GM19240 (cell line): ENCODE data around the gene CYB5B.
"Not testable (repeated sequence)": the region's sequence is repeated elsewhere in the genome, so short reads cannot be mapped to it uniquely, and the experiment has no call there.

Experiments
- DNase-seq: peaks from one replicate; pipeline ENCODE4 v3.0.0; 2011; ENCODE audit warnings: low spot score; ENCODE audit not compliant: insufficient read length

The CYB5B gene

DNA sequence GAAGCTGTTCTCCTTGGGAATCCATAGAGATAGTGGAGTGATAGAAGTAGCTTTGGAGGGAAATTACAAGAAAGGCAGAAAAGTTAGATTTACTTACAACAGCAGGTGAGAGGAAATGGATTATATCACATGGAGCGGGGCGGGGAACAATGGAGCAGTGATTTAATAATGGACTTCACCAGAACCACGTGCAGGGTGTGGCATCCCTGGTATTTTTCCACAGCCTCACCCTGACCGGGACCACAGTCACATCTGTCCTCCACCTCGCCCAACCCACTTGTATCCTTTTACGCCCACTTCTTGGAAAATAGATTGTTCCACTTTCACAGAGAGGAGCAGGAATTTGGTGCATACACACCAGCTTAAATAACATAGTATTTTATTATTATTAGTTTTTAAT, 15.9 kb upstream of the CYB5B start:
- no peak for DNase-seq

DNA sequence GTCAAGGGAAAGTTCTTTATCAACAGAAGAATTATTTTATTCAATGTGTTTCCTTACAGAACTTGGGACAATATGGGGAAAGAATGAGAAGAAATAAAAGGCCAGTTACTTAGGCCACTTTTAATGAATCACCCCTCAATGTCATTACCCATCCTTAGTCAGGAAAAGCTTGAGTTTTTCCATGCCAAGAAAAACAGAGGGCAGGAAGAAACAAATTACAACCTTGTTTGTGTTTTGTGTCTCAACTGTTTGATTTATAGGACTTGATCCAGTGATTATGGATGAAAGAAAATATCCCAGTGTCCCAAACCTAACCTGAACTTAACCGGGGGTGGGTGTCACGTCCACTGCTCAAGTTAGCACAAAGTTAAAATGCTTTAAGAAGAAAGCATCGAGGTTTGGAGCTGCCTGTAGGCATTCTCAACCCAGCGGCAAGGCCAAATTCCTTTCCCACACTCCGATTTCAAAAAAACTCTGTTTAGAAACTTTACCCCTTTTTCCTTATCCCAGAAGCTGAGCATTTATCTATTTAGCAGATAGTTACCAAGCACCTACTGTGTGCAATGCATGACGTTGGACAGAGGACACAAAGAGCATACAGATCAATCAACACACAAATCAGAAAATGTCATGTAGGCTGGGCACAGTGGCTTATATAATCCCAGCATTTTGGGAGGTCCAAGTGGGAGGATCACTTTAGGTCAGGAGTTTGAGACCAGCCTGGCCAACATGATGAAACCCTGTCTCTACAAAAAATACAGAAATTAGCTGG, 14.0 kb upstream of the CYB5B start:
- no peak for DNase-seq

DNA sequence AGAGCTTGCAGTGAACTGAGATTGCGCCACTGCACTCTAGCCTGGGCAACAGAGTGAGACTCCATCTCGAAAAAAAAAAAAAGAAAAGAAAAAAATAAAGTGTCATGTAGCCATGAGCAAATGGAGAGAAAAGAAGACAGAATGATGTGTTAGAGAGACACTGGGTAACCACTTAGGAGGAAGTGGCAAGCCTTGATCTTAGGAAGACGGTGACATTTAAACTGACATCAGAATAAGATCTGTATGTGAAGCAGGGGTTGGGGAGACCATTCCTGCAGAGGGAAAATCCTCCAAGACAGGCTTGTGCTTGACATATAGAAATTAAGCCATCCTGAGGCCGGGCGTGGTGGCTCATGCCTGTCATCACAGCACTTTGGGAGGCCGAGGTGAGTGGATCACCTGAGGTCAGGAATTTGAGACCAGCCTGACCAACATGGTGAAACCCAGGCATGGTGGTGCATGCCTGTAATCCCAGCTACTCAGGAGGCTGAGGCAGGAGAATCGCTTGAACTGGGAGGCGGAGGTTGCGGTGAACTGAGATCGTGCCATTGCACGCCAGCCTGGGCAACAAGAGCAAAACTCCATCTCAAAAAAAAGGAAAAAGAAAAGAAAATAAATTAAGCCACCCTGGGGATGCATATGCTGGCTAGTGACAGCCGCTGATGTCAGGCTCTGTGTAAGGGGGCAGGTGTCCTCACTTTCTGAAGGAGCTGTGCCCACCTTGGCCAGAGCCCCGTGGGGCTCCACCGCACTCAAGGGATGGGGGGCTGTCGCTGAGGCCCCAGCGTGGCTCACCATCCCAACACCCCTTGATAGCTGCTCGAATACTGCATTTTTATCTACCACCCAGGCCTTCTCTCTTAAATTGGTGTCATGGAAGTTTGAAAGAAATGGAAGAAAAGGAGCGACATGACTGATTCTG, 13.1 kb upstream of the CYB5B start:
- no peak for DNase-seq

DNA sequence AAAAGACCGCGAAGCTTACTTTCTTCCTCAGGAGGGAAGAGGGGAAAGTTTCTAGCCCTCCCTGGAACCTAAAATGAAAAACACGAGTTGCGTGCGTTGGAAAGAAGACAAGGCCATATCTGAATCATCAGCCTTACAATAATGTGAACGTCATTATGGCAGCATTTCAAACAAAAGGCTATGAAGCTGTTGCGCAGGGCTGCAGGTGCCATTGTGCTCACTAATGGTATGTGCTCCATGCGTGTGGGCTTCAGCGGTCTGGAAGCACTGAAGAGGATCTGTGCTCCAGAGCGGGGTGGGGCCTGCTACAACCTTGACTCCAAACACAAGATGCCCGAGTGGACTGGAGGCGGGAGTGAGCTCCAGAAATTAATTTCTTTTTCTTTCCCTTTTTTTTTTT, 12.1 kb upstream of the CYB5B start:
- no peak for DNase-seq

DNA sequence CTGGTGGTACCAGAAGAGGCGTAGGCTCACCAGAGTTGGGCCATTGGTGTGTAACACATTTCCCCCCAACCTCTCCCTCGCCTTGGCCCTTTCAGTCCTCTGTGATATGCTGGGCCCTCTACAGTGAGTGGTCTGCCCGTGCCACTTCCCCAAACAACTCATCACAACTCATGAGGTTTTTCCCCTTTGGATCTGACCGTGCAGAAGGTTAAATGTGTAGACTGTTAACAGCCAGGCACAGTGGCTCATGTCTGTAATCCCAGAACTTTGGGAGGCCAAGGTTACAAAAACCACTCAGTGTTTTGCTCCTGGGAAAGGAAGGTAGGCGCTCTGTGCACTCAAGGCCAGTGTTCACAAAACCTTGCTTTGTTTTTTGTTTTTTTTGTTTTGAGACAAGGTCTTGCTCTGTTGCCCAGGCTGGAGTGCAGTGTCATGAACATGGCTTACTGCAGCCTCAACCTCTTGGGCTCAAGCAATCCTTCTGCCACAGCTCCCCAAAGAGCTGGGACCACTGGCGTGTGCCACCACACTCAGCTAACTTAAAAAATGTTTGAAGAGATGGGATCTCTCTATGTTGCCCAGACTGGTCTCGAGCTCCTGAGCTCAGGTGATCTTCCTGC, 11.3 kb upstream of the CYB5B start:
- DNase-seq, result no peak

DNA sequence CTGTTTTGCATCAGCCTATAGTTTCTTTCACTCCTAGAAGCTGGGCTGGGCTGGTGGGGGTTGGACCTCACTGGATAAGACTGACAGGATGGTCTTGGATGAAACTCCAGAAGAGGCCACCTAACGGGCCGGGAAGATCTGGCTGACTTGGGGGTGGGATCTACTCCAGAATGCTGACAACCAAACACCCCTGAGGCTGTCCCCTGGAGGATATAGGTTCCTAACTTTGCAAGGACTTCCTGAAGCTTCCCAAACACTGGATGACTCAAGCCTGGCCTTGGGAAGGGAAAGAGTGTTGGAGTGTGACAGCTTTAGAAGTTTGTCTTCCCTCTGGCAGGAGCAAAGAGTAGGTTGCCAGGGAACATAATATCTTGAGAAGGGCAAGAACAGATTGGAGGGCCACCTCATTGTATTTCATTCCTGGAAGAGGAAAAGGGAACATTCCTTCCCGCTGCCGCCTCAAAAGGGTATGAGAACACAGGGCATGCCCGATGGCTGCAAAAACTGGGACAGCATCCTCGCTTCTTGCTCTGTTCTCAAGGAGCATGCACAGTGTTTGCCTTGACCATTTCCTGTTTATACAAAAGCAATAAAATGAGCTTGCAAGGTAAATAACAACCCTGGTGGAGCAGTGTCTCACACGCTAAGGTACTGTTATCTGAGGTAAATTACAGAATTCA, 6.8 kb upstream of the CYB5B start:
- no peak for DNase-seq

DNA sequence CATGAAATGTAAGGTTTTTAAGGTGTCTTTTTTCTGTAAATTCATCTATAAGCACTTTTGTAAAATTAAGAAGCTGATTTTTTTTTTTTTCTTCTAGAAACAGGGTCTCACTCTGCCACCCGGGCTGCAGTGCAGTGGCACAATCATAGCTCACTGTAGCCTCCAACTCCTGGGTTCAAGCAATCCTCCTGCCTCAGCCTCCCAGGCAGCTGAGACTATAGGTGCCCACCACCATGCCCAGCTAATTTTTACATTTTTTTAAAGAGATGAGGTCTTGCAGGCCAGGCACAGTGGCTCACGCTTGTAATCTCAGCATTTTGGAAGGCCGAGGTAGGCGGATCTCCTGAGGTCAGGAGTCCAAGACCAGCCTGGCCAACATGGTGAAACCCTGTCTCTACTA, 4.5 kb upstream of the CYB5B start:
- DNase-seq, result no peak

DNA sequence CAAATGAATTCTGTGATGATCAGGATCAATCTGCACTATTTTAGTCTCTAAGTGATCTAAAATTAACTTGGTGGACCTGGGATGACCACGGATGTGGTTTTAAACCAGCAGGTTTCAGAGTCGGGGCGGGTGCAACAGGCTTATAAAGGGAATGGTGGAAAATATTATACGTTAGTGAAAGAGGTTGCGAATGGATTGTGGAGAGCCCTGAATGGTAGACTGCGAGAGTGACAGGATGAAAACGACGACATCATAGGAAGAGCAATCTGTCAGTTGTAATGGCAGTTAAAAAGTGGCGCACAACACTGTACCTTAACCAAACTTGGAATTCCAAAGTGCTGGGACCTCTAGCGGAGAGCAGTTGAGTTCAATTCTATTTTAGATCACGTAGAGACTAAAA, 1.2 kb upstream of the CYB5B start:
- no peak for DNase-seq

DNA sequence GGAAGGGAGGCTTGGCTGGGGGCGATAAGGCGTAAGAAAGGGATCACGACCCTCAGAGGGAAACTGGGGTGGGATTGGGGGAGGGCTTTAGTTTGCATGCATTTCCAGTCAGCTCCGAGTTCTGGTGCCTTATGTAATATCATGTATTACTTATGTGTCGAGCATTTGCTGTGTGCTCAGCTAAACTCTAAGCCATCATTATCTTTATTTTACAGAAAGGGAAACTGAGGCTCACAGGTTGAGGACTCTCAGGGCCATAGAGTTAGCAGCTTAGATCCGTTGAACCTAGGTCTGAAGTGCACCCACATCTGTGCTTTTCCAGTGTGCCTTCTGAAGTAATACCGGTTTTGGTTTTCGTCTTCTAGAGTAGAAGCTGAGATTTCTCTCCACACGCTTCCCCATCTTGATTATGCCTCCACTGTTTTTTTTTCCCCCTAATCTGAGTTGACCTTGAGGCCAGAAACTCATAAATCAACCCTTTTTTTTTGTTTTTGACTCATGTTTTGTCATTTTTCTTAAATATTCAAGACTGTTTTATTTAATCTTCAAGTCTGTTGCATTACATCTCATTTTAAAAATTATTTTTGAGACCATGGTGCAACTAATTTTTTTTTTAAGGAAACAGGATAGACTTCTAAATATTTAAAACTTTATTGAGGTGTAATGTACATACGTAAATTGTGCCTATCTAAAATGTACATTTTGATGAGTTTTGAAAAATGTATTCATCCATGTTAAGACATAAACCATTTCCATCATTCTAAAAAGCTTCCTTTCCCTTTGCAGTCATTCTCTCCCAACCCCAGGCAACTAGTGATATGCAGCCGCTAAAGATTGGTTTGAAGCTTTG, 741 bp downstream of the CYB5B start:
- no peak for DNase-seq

DNA sequence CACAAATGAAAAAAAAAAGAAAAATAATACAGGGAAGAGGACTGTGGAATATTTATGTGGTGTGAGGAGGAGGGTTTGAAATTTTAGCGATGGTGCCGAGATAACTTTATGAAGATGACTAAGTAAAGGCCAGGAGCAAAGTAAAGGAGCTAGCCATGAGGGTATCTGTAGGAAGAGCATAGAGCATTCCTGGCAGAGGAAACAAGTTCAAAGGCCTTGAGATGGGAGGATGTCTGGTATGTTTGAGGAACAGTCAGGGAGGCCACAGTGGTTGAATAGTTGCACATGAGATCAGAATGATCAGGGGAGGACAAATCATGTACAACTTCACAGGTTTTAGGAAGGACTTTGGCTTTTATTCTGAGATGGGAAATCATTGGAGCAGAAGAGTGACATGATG, 4.2 kb downstream of the CYB5B start:
- DNase-seq, result no peak

DNA sequence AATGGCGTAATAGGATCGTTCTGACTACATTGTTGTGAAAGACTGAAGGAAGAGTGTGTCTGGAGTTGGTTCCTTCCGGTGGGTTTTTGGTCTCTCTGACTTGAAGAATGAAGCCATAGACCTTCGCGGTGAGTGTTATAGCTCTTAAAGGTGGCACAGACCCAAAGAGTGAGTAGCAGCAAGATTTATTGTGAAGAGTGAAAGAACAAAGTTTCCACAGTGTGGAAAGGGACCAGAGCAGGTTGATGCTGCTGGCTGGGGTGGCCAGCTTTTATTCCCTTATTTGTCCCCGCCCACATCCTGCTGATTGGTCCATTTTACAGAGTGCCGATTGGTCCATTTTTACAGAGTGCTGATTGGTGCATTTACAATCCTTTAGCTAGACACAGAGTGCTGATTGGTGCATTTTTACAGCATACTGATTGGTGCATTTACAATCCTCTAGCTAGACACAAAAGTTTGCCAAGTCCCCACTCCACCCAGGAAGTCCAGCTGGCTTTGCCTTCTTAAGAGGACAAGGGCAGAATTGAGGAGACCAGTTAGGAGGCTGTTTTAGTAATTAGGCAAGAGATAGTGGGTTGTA, 4.7 kb downstream of the CYB5B start:
- not testable (repeated sequence) for DNase-seq

DNA sequence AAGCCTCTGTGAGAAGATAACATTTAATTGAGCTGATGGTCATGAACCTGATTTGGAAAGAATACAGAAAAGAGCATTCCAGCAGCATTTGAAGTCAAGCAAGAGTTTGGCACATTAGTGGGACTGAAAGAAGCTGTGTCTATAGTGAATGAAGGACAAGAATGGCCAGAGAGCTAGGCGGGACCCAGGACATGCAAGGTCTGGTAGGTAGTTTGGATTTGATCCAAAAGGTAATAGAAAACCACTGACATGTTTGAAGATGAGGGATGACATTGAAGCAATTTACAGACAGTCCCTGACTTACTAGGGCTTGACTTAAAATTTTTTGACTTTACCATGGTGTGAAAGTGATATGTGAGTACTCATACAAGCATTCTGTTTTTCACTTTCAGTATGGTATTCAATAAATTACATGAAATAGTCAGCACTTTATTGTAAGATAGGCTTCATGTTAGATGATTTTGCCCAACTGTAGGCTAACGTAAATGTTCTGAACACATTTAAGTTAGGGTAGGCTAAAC, 7.6 kb downstream of the CYB5B start:
- DNase-seq, result no peak

DNA sequence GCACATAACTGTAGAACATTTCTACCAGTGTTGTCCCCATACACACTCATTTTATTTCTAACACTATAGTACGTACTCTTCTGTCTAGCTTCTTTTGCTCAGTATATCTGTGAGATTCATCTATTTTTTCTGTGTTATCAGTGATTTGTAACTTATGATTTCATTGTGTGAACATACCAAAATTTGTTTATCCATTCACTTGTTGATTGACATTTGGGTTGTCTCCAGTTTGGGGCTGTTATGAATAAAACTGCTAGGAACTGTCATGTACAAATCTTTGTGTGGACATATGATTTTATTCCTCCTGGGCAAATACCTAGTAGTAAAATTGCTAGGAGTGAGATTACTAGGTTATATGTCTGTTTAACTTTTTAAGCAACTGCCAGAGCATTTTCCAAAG, 9.6 kb downstream of the CYB5B start:
- no peak for DNase-seq

DNA sequence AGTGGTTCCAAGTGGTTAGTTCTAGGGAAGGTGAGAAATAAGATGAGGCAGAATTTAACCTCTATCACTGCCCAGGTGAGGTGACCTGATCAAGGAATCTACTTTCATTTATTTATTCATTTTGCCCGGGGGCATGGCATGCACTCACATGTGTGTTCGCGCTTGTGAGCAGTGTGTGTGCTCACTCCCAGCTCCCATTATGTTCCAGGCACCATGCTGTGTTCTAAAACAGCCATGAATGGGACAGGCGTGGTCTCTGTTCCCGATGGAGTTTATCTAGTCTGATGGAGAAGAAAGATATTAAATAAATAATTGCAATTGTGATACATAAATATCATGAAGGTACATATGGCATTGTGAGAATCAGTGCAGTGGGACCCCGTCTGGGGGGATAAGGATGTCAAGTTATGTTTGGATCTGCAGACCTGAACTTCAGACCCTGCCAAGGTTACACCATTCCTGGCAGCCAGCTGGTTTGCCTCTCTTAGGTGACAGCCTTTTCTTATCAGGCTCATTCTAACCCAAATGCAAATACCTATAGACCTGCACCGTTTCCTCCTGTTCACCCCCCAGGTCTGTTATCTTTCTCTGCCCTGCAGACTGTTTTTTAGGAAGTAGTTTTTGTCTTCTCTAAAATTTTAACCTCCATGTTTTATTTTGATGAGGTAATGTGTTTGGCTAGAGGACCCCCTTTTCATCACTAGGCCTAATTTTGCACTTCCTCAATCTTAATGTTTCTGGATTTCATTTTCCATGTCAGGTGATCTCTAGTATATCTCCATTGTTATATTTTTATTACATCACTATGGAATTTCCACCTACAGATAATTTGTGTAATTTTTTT, 11.8 kb downstream of the CYB5B start:
- DNase-seq, result no peak

DNA sequence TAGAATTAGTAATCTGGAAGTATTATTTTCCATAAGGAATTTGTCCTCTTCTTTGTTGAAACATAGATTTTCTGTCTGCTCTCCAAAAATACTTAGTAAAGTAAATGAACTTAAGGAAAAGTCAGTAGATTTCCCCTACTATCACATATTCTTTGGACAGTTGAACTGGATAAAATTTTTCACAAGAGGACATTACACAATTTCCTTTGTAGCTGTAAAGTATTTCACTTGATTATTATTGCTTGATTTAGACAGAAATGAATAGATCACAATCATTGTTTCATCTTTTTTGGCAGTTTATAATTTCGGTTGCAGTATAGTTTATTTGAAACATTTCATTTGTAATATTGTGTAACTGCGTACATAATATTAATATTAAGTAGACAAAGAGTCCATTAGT, 12.5 kb downstream of the CYB5B start:
- no peak for DNase-seq

DNA sequence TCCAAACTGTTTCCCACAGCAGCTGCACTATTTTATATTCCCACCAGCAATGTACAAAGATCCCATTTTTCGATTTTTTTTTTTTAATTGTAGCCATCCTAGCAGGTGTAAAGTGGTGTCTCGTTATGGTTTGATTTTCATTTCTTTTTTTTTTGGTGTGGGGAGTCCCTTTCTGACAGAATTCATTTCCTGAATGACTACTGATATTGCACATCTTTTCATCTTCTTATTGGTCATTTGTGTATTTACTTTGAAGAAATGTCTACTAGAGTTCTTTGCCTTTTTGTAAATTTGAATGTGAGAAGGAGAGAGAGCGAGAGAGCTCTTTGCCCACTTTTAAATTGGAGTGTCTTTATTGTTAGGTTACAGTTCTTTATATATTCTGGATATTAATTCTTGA, 14.0 kb downstream of the CYB5B start:
- no peak for DNase-seq

DNA sequence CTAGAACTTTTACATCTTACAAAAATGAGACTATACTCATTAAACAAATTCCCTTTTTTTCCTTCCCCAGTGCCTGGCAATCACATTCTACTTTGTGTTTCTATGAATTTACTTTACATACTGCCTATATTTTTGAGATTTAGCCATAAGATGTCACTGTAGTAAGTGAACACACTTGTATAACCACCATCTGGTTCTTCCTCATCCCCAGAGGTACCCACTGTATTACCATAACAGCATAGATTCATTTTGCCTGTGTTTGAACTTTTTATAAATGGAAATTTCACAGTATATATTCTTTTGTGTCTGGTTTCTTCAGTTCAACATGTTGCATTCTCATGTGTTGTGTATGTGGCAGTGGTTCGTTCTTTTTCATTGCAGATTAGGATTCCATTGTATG, 15.8 kb downstream of the CYB5B start:
- DNase-seq, result no peak

DNA sequence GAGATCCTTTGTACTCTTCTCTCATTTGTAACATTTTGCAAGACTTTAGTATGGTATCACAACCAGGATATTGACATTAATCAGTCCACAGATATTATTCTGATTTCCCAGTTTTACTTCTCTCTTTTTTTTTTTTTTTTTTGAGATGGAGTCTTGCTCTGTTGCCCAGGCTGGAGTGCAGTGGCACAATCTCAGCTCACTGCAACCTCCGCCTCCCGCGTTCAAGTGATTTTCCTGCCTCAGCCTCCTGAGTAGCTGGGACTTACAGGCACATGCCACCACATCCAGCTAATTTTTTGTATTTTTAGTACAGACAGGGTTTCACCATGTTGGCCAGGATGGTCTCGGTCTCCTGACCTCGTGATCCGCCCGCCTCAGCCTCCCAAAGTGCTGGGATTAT, 16.6 kb downstream of the CYB5B start:
- DNase-seq, result not testable (repeated sequence)

DNA sequence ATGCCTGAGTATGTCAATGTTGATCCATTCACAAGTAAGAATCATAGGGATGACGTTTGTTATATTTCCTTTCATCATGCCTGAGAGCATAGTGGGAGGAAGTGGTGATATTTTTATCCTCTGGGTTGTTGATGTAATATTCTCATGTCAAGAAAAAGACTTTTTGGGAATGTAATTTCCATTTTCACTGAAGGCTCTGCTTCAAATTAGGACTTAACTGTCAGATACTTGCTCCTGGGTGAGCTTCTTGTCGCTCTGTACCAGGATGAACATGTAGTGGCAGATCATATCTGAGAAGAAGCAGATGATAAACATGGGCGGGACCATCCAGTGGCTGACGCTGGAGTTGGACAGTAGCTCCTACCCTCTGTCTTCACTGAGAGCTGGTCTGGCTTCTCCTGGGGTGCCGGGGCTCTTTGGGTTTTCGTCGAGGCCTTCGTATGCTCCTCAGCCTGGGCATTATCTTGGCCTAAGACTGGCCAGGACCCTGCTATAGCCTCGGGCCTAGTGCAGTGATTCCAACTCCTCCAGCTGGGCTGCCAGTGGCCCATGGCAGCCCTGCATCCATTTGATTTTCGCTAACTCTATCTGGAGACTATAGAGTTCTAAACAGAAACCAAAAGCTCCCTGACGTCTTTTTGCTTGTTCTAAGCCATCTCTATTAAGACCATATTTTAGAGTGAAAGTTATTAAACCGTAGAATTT, 19.7 kb downstream of the CYB5B start:
- DNase-seq, result no peak
